ENCODE measurements around the gene HBM. TPM values are rescaled to one million over a fixed set of nuclear protein-coding genes. Genes with fewer than 3 reads are reported as not detected.
"Not testable (repeated sequence)": the region's sequence is repeated elsewhere in the genome, so short reads cannot be mapped to it uniquely, and the experiment has no call there.

HBM gene, protein sequence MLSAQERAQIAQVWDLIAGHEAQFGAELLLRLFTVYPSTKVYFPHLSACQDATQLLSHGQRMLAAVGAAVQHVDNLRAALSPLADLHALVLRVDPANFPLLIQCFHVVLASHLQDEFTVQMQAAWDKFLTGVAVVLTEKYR
- not detected in 2 replicates for total RNA-seq (2014; rRNA removed; shearing (Covaris generic); ENCODE audit: low replicate concordance)

DNA sequence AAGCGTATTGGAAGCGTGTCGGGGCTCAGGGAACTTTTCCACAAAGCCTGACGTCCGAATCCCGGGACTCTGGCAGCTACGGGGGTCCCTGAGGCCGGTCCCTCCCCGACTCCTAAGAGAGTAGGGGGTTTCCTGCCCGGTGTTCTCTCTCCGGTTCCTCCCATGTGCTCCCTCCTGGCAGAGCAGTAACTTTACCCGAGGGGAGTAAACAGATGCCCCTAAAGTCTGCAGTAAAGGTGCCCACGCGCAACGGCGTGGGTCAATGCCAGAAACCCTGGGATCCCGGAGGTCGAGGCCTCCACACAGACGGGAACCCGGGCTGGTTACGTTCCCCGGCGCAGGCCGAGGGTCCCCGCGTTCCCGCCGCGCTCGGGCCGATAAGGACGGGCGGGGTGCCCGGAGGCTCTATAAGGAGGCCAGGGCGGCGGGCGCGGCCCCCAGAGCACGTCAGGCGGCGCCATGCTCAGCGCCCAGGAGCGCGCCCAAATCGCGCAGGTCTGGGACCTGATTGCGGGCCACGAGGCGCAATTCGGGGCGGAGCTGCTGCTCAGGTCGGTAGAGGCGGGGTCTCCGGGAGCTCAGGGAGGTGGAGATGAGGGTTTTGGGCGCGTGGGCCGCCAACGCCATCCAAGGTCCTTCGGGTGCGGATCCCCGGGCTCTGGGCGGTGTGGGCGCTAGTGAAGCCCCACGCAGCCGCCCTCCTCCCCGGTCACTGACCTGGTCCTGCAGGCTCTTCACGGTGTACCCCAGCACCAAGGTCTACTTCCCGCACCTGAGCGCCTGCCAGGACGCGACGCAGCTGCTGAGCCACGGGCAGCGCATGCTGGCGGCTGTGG is at the start of gene HBM:
TSS of gene HBM (plus strand) at position 440 of the 836 bp plus-strand sequence. CDS start at position 460, 20 bp downstream.
- no peak for DNase-seq (ENCODE audit: low read depth)
- in situ Hi-C loops (cut with HindIII; ENCODE audit: low pct_unique_long_range_greater_than_20kb, low sequenced_read_pairs), result no loop called here

DNA sequence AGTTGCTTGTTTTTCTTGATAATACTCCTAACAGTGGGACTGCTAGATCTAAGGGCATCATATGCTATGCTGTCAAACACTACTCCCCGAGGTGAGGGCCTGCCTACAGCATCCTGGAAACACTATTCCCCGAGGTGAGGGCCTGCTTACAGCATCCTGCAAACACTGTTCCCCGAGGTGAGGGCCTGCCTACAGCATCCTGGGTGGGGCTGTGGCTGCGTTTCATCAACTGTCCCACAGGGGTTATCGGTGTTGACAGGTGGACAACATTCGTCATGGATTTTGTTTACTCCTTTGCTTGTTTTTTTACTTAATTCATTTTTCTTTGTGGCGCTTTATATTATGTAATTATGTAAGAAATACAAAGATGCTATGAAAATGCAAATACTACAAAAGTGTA is 49.8 kb upstream of the HBM start:
- in situ Hi-C loops (cut with HindIII; ENCODE audit: low pct_unique_long_range_greater_than_20kb, low sequenced_read_pairs), result no loop called here
- no peak for DNase-seq (ENCODE audit: low read depth)

DNA sequence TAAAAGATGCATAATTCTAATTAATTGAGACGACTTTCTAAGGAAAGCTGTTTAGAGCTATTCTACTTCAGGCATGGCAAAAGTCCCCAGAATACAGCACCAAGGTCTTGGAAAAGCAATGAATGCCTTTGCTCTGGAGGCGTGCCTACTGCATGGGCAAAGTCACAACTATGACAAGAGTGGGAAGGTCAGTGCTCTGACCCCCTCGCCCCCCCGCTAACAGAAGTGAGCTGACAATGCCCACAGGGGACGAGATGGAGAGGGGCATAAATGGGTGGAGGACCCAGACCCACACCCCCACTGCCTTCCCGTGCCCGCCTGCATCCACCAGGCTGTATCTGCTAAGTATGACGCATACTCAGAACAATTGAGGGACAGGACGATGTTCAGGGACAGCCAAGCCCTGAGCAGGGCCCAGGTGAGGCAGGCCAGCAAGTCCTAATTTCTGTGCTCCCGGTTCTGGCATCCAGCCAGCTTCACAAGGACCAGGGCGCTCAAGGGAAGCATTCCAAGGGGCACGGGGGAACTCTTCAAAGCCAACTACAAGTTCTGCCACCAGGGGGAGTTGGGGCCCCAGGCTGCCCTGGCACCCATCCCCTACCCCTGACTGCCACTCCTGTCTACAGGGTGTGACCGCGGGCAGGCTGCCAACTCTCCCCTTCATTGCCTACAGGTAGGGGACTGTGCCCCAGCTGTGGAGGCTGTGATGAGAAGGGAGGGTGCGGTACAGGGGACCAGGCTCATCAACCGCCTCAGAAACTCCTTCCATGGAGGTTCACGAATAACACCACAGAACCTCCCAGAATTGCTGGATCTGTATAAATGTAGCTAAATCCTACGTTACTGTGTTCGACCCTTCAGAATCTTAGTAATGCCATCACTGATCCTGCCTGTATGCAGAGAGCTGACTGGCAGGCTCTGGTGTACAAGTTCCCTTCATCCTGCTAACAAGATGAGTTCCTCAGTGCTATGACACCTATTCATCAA is 48.1 kb upstream of the HBM start:
- in situ Hi-C loops (cut with HindIII; ENCODE audit: low pct_unique_long_range_greater_than_20kb, low sequenced_read_pairs), result no loop called here
- DNase-seq (ENCODE audit: low read depth), result peak; percentile 44

DNA sequence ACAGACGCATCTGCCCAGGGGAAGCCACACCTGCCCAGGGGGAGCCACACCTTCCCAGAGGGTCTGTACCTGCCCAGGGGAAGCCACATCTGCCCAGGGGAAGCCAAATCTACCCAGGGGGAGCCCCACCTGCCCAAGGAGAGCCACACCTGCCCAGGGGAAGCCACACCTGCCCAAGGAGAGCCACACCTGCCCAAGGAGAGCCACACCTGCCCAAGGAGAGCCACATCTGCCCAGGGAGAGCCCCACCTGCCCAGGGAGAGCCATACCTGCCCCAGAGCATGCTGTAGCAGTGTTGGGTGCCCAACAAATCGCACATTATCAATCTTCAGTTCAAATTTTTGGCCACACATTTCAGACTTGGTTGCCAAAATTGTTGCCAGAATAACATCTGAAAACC is 46.9 kb upstream of the HBM start:
- no peak for DNase-seq (ENCODE audit: low read depth)
- in situ Hi-C loops (cut with HindIII; ENCODE audit: low pct_unique_long_range_greater_than_20kb, low sequenced_read_pairs), result no loop called here

DNA sequence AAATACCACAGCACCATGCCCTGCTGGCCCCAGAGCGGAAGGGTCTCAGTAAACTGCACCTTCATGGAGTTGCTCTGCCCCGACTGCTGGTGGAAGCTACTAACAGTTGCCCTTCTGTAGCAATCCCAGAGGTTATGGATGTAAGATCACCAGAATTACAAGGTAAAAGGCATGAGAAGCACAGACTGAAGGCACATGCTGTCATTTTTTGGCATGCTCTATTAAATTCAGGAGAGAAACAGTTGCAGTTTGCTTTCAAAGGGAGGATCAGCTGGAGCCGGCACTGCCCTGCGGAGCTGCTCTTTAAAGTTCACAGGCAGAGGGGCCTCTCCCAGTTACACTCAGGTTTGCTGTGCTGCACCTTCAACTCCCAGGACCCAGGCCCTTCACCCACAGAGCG is 46.5 kb upstream of the HBM start:
- in situ Hi-C loops (cut with HindIII; ENCODE audit: low pct_unique_long_range_greater_than_20kb, low sequenced_read_pairs), result no loop called here

DNA sequence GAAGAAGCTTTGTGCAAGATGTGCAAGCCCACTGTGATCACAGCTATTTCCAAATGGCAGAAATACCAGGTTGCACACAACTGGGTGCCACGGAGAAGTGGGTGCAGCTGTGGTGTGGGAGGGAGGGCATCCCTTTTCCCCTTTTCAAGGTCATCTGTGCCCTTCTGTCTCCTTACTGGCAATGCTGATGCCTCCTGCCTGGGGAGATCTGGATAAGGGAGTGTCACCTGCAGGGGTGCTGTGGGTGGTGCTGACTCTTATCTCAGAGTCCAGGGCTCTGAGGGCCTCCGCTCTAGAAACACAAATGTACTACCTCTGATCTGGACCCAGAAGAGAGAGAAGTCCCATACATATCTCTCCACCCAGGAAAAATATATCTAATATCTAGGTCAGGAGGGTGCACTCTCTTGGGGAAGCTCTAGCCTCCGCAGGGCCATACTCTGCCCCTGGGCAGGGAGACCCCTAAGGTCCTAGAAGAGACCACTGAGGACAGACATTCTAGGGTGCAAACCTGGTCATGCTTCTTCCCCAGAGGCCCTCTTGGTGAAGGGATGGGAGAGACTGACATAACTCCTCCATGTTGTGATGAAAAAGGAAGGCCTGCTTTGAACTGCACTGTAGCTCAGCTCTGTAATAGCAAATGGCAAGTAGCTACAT is 45.8 kb upstream of the HBM start:
- DNase-seq (ENCODE audit: low read depth), result no peak
- in situ Hi-C loops (cut with HindIII; ENCODE audit: low pct_unique_long_range_greater_than_20kb, low sequenced_read_pairs), result no loop called here

More for the DNA sequence above, 46.5 kb upstream of the HBM start:
- no peak for DNase-seq (ENCODE audit: low read depth)

DNA sequence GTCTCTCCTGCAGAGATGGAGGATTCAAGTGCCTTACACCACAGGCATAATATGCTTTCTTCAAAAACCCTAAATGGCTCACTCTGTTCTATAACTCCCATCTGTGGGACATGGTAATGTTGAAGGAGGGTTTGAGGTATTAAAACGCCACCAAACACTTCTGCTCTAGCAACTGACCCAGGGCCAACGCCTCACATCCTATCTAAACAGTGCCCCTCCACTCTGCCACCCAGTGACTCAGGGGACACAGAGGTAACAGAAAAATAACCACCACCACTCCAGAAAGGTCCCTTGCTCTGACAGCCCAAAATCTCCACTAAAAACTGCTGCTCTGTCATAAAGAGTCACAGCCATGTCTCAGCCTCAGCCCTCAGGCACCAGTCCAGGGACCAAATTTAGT is 45.0 kb upstream of the HBM start:
- in situ Hi-C loops (cut with HindIII; ENCODE audit: low pct_unique_long_range_greater_than_20kb, low sequenced_read_pairs), result no loop called here
- no peak for DNase-seq (ENCODE audit: low read depth)

DNA sequence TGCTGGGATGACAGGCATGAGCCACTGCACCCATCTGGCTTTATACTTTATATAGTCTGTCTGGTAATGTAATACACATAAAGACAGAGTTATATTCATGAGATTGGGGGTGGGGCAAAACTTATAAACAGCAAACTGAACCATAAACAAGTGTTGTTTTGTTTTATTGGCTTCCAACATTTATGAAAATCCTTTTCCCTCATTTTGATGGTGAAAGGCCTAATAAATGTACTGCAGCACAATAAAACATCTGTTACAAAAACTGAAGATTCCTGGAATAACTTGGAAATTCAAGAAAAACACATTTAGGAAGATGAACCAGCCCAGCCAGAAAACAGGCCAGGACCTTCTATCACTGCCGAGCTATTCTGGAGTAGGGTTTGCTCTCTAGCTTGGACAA is 43.4 kb upstream of the HBM start:
- DNase-seq (ENCODE audit: low read depth), result no peak
- in situ Hi-C loops (cut with HindIII; ENCODE audit: low pct_unique_long_range_greater_than_20kb, low sequenced_read_pairs), result no loop called here

DNA sequence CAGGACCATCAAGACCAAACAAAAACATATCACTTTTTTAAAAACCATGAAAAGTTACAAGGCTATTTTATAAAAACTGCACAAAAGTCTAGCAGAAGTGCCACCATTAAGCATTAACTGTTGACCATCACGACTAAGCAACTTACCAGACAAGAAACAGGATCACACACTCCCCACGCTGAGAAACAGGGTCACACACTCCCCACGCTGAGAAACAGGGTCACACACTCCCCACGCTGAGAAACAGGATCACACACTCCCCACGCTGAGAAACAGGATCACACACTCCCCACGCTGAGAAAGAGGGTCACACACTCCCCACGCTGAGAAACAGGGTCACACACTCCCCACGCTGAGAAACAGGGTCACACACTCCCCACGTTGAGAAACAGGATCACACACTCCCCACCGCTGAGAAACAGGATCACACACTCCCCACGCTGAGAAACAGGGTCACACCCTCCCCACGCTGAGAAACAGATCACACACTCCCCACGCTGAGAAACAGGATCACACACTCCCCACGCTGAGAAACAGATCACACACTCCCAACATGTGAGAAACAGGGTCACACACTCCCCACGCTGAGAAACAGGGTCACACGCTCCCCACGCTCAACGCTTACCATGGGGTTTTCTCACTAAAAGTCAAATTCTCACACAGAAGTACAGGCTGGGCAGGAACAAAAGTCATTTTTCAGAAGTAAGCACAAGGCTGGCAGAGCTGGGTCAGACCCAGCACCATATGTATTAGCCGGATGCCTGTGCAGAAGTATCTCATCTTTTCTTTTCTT is 42.0 kb upstream of the HBM start:
- DNase-seq (ENCODE audit: low read depth); in situ Hi-C loops (cut with HindIII; ENCODE audit: low pct_unique_long_range_greater_than_20kb, low sequenced_read_pairs): not testable (repeated sequence)

DNA sequence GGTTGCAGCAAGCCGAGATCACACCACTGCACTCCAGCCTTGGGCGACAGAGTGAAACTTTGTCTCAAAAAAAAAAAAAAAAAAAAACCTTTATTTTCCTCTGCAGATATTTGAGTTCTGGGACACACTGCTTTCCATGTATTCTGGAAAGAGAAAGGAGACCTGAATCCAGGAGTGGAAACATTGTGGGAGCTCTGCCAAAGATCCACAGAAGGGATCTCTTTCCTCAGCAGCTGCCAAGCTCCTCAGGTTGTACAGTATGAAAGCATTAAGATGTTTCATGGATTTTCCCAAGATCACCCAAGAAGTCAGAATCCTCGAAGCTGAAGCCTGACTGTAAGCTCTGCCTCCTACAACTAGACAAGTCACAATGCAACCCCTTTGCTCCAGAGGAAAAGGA is 40.8 kb upstream of the HBM start:
- in situ Hi-C loops (cut with HindIII; ENCODE audit: low pct_unique_long_range_greater_than_20kb, low sequenced_read_pairs), result no loop called here
- DNase-seq (ENCODE audit: low read depth), result no peak

GRCh38 chr16:129075-129474 is 36.7 kb upstream of the HBM start:
- in situ Hi-C loops (cut with HindIII; ENCODE audit: low pct_unique_long_range_greater_than_20kb, low sequenced_read_pairs), result no loop called here
- DNase-seq (ENCODE audit: low read depth), result no peak

GRCh38 chr16:130533-131173 is 35.1 kb upstream of the HBM start:
- DNase-seq (ENCODE audit: low read depth), result no peak
- in situ Hi-C loops (cut with HindIII; ENCODE audit: low pct_unique_long_range_greater_than_20kb, low sequenced_read_pairs), result no loop called here

- DNase-seq (ENCODE audit: low read depth), result no peak
- in situ Hi-C loops (cut with HindIII; ENCODE audit: low pct_unique_long_range_greater_than_20kb, low sequenced_read_pairs), result no loop called here
These were observed 33.7 kb upstream of the HBM start for GRCh38 chr16:132120-132519.

DNA sequence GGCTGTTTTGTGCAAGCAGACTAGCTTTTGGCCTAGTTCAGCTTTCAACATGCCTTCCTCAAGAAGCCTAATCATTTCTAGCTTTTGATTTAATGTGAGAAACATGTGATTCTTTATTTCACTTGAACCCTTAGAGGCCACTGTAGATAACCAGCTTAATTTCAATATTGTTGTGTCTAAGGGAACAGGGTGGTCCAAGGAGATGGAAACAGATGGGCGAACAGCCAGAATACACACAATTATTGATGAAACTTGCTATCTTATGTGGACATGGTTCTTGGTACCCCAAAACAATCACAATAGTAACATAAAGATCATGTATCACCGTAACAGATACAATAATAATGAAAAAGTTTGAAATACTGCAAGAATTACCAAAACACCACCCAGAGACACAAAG is 32.1 kb upstream of the HBM start:
- in situ Hi-C loops (cut with HindIII; ENCODE audit: low pct_unique_long_range_greater_than_20kb, low sequenced_read_pairs), result no loop called here
- no peak for DNase-seq (ENCODE audit: low read depth)

- in situ Hi-C loops (cut with HindIII; ENCODE audit: low pct_unique_long_range_greater_than_20kb, low sequenced_read_pairs), result no loop called here
- DNase-seq (ENCODE audit: low read depth), result peak; percentile 31
These were observed 27.7 kb upstream of the HBM start for GRCh38 chr16:138049-138417.

GRCh38 chr16:140175-140857 is 25.5 kb upstream of the HBM start:
- in situ Hi-C loops (cut with HindIII; ENCODE audit: low pct_unique_long_range_greater_than_20kb, low sequenced_read_pairs), result no loop called here
- DNase-seq (ENCODE audit: low read depth), result no peak

Data from Caki2 (cell line).